SK-N-SH (cell line): ENCODE data around the gene SUPT5H. TPM values are rescaled to one million over a fixed set of nuclear protein-coding genes. Genes with fewer than 3 reads are reported as not detected.

ENCODE experiments used
- CTCF ChIA-PET: fragments of 300-600, 350-600 bp; formaldehyde crosslinking; extraction: SDS; loops from one replicate; lab custom pipeline; 2021; lab: Yijun Ruan, JAX
- POLR2A ChIA-PET: fragments of 350-600 bp; sonication (Branson Sonifier 250); formaldehyde crosslinking; extraction: SDS; loops from one replicate; lab custom pipeline; 2020; ENCODE audit warnings: antibody characterized with exemption, inconsistent platforms; lab: Yijun Ruan, JAX
- DNase-seq: peaks from one replicate; pipeline ENCODE4 v3.0.0; 2012
- H2AFZ ChIP-seq: fragments of 200-600 bp; sonication (generic); 2 replicates; pipeline ENCODE4 v1.8.1; 2016; ENCODE audit warnings: antibody characterized with exemption, mild to moderate bottlenecking, low read depth
- H3F3A ChIP-seq: fragments of 200-600 bp; sonication (generic); replicated peaks from 2 replicates; pipeline ENCODE3; 2016; ENCODE audit warnings: antibody characterized with exemption, mild to moderate bottlenecking; ENCODE audit not compliant: insufficient read depth
- H3K27ac ChIP-seq, 2 experiments: fragments of 200-500 bp in 1 of 2; fragments of 200-600 bp in 1 of 2; sonication (Bioruptor generic) in 1 of 2; sonication (generic), shearing (Covaris generic) in 1 of 2; 2 replicates each; pipeline versions ENCODE4 v1.5.1 to v1.6.1; 2014 to 2016; ENCODE audit warnings: low read depth in 2 of 2, inconsistent platforms in 1 of 2, low read length in 1 of 2, mild to moderate bottlenecking in 1 of 2, mixed read lengths in 1 of 2
- H3K27me3 ChIP-seq: fragments of 200-600 bp; sonication (generic), shearing (Covaris generic); 2 replicates; pipeline ENCODE4 v1.6.1; 2016; ENCODE audit warnings: mixed run types; ENCODE audit not compliant: insufficient read depth
- H3K36me3 ChIP-seq, 2 experiments: fragments of 200-500 bp in 1 of 2; fragments of 200-600 bp in 1 of 2; sonication (Bioruptor generic) in 1 of 2; sonication (generic) in 1 of 2; replicated peaks in 1 of 2; 2 replicates each; pipeline versions ENCODE3 to v1.5.1; 2014 to 2016; ENCODE audit warnings: low read length in 1 of 2, mild to moderate bottlenecking in 1 of 2; ENCODE audit not compliant: insufficient read depth in 2 of 2, control insufficient read depth in 1 of 2
- H3K4me1 ChIP-seq, 2 experiments: fragments of 200-500 bp in 1 of 2; fragments of 200-600 bp in 1 of 2; sonication (Bioruptor generic) in 1 of 2; sonication (generic), shearing (Covaris generic) in 1 of 2; 2 replicates each; pipeline versions ENCODE4 v1.5.1 to v1.6.1; 2014 to 2016; ENCODE audit warnings: low read depth in 1 of 2, low read length in 1 of 2, mixed run types in 1 of 2; ENCODE audit not compliant: insufficient read depth in 2 of 2, control insufficient read depth in 1 of 2
- H3K4me2 ChIP-seq: fragments of 200-600 bp; sonication (generic), shearing (Covaris generic); 2 replicates; pipeline ENCODE4 v1.6.1; 2017; ENCODE audit warnings: mixed run types
- H3K4me3 ChIP-seq, 2 experiments: fragments of 200-500 bp in 1 of 2; fragments of 200-600 bp in 1 of 2; sonication (Bioruptor generic) in 1 of 2; sonication (generic), shearing (Covaris generic) in 1 of 2; 2 replicates each; pipeline versions ENCODE4 v1.5.1 to v1.8.1; 2014 to 2016; ENCODE audit warnings: low read depth in 2 of 2, inconsistent platforms in 1 of 2, low read length in 1 of 2, mild to moderate bottlenecking in 1 of 2, mixed read lengths in 1 of 2, moderate library complexity in 1 of 2
- H3K79me2 ChIP-seq: fragments of 200-600 bp; sonication (generic); 2 replicates; pipeline ENCODE4 v1.8.1; 2017; ENCODE audit warnings: mild to moderate bottlenecking; ENCODE audit not compliant: insufficient read depth
- H3K9ac ChIP-seq: fragments of 200-600 bp; sonication (generic); 2 replicates; pipeline ENCODE4 v1.6.1; 2017; ENCODE audit warnings: mixed run types
- H3K9me2 ChIP-seq: fragments of 200-600 bp; sonication (generic); 2 replicates; pipeline ENCODE4 v1.6.1; 2017; ENCODE audit warnings: mixed run types
- H3K9me3 ChIP-seq: fragments of 200-600 bp; sonication (generic); 2 replicates; pipeline ENCODE4 v1.6.1; 2017; ENCODE audit warnings: mixed run types, mild to moderate bottlenecking, moderate library complexity
- H4K20me1 ChIP-seq: fragments of 200-600 bp; sonication (generic); 2 replicates; pipeline ENCODE4 v1.6.1; 2017; ENCODE audit warnings: mild to moderate bottlenecking, mixed run types; ENCODE audit not compliant: insufficient read depth
- CHD2 ChIP-seq: fragments of 150-350 bp; IDR thresholded peaks from 2 replicates; pipeline ENCODE4 v1.6.1; 2018; ENCODE audit warnings: low read length; ENCODE audit not compliant: partially characterized antibody
- EP300 ChIP-seq, 2 experiments: IDR thresholded peaks; 2 replicates each; pipeline versions ENCODE4 v1.4.0 to v1.6.1; 2012; ENCODE audit warnings: borderline replicate concordance in 1 of 2, low read depth in 1 of 2, low read length in 1 of 2
- FOXM1 ChIP-seq: IDR thresholded peaks from 2 replicates; pipeline ENCODE4 v1.4.0; 2012; ENCODE audit warnings: low read depth, mild to moderate bottlenecking
- GABPA ChIP-seq: IDR thresholded peaks from 2 replicates; pipeline ENCODE4 v1.4.0; 2012; ENCODE audit warnings: low read depth, mild to moderate bottlenecking
- GATA2 ChIP-seq: sonication (generic); formaldehyde crosslinking; IDR thresholded peaks from 2 replicates; pipeline ENCODE4 v1.5.0; 2020; ENCODE audit warnings: mild to moderate bottlenecking, missing genetic modification reagents
- MEF2A ChIP-seq: IDR thresholded peaks from 2 replicates; pipeline ENCODE4 v1.4.0; 2012; ENCODE audit warnings: low read depth, borderline replicate concordance
- NFIC ChIP-seq: IDR thresholded peaks from 2 replicates; pipeline ENCODE4 v1.4.0; 2012; ENCODE audit warnings: borderline replicate concordance
- NRF1 ChIP-seq: IDR thresholded peaks from 2 replicates; pipeline ENCODE4 v1.6.1; 2012; ENCODE audit warnings: low read depth, mild to moderate bottlenecking, low read length
- POLR2AphosphoS5 ChIP-seq: IDR thresholded peaks from 2 replicates; pipeline ENCODE4 v1.6.1; 2012; ENCODE audit warnings: low read depth, low read length
- RCOR1 ChIP-seq: fragments of 150-350 bp; IDR thresholded peaks from 2 replicates; pipeline ENCODE4 v1.6.1; 2017; ENCODE audit warnings: antibody characterized with exemption, low read length
- RFX5 ChIP-seq: IDR thresholded peaks from 2 replicates; pipeline ENCODE4 v1.6.1; 2012; ENCODE audit warnings: mild to moderate bottlenecking, improper control_type of control experiment, low read length
- SIN3A ChIP-seq: IDR thresholded peaks from 2 replicates; pipeline ENCODE4 v1.6.1; 2012; ENCODE audit warnings: low read depth, mild to moderate bottlenecking, low read length, moderate library complexity, borderline replicate concordance
- SMC3 ChIP-seq: IDR thresholded peaks from 2 replicates; pipeline ENCODE4 v1.6.1; 2012; ENCODE audit warnings: low read depth, low read length, improper control_type of control experiment
- TCF12 ChIP-seq: IDR thresholded peaks from 2 replicates; pipeline ENCODE4 v1.4.0; 2012
- WGBS: methylation state at CpG from one replicate; pipeline ENCODE4 v1.1.6; 2017; ENCODE audit warnings: low lambda C conversion rate; 5-methylcytosine and 5-hydroxymethylcytosine counted together
- polyA plus RNA-seq, 3 experiments: library from polyadenylated mRNA; depleted of rRNA; stranded (reverse); fragments of >200 nt; gene quantifications; 2 replicates each; pipeline ENCODE4 v1.2.3, GENCODE V29; 2012
- TF ChIP-seq, protein P1 (sequence below): IDR thresholded peaks from 2 replicates; pipeline ENCODE4 v1.4.0; 2012; ENCODE audit warnings: low read depth
- TF ChIP-seq, protein P2 (sequence below): fragments of 150-350 bp; IDR thresholded peaks from 2 replicates; pipeline ENCODE4 v1.6.1; 2016; ENCODE audit warnings: mild to moderate bottlenecking, low read depth, low read length
- TF ChIP-seq, protein P3 (sequence below): IDR thresholded peaks from 2 replicates; pipeline ENCODE4 v1.4.0; 2012; ENCODE audit warnings: low read depth, borderline replicate concordance
- TF ChIP-seq, protein P4 (sequence below): fragments of 200-600 bp; sonication (generic); IDR thresholded peaks from 2 replicates; pipeline ENCODE4 v1.6.1; 2017; ENCODE audit warnings: antibody characterized with exemption, mild to moderate bottlenecking, moderate library complexity

SUPT5H gene
- polyA plus RNA-seq, 1 of the 3 experiments (the other 2 are of a cell fraction): 137 TPM

DNA sequence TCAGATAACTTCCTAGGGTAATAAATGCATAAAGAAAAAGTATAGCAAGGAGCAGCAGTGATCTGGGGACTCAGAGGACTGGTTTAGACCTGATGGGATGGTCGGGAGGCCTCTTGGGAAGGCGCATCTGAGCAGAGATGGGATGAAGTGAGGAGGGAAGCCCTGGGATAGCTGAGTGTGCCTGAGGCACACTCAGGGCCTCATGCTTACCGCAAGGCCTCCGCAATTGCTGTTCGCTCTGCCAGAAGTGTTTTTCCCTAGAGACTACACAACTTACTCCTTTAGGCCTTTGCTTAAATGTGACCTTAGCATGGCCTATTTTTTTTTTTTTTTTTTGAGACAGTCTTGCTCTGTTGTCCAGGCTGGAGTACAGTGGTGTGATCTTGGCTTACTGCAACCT is 49.3 kb downstream of the SUPT5H start (continued):
- TF ChIP-seq NFIC (no peak), POLR2AphosphoS5 (no peak)

DNA sequence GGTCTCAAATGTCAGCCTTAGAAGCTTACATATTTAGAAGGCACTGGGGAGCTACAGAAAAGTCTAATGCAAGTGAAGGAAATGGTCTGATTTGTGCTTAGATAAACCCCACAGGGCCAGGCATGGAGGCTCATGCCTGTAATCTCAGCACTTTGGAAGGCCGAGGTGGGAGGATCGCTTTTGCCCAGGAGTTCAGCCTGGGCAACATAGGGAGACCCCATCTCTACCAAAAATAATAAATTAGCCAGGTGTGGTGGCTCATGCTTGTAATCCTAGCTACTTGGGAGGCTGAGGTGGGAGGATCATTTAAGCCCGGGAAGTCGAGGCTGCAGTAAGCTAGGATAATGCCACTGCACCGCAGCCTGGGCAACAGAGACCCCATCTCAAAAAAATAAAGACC is 50.7 kb downstream of the SUPT5H start:
- Histone ChIP-seq H3K4me3 (no peak overlapping the region), H3K9me2 (no peaks in the 10 kb centered on the region), H3K36me3 (no peaks in the 10 kb centered on the region), H3K4me1 (peaks cover 0 to 9% of the 10 kb centered on the region in 2 experiments; a peak in 1 of 4 replicates), H3K9me3 (no peaks in the 10 kb centered on the region), H3K4me2 (no peak overlapping the region), H3K27ac (no peak overlapping the region), H3F3A (no peaks in the 10 kb centered on the region), H3K79me2 (no peaks in the 10 kb centered on the region), H2AFZ (no peak overlapping the region), H4K20me1 (no peaks in the 10 kb centered on the region), H3K27me3 (no peaks in the 10 kb centered on the region; the same call in 1 of the 2 replicates), H3K9ac (no peak overlapping the region)
- DNase-seq: no peak
- TF ChIP-seq GABPA (no peak), RCOR1 (no peak), POLR2AphosphoS5 (no peak), SIN3A (no peak), SMC3 (no peak), TCF12 (no peak), GATA2 (CRISPR knock-in tag) (no peak), EP300 (IDR thresholded peaks at IDR 0.05; ENCODE audit: borderline replicate concordance in 1 of 2, low read depth in 1 of 2, low read length in 1 of 2) (no peak), RFX5 (no peak), CHD2 (no peak), NRF1 (no peak), FOXM1 (no peak), MEF2A (no peak)
- TF ChIP-seq, protein P1, sequence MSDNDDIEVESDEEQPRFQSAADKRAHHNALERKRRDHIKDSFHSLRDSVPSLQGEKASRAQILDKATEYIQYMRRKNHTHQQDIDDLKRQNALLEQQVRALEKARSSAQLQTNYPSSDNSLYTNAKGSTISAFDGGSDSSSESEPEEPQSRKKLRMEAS: no peak
- TF ChIP-seq, protein P2, sequence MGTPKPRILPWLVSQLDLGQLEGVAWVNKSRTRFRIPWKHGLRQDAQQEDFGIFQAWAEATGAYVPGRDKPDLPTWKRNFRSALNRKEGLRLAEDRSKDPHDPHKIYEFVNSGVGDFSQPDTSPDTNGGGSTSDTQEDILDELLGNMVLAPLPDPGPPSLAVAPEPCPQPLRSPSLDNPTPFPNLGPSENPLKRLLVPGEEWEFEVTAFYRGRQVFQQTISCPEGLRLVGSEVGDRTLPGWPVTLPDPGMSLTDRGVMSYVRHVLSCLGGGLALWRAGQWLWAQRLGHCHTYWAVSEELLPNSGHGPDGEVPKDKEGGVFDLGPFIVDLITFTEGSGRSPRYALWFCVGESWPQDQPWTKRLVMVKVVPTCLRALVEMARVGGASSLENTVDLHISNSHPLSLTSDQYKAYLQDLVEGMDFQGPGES: no peak
- TF ChIP-seq, protein P3, sequence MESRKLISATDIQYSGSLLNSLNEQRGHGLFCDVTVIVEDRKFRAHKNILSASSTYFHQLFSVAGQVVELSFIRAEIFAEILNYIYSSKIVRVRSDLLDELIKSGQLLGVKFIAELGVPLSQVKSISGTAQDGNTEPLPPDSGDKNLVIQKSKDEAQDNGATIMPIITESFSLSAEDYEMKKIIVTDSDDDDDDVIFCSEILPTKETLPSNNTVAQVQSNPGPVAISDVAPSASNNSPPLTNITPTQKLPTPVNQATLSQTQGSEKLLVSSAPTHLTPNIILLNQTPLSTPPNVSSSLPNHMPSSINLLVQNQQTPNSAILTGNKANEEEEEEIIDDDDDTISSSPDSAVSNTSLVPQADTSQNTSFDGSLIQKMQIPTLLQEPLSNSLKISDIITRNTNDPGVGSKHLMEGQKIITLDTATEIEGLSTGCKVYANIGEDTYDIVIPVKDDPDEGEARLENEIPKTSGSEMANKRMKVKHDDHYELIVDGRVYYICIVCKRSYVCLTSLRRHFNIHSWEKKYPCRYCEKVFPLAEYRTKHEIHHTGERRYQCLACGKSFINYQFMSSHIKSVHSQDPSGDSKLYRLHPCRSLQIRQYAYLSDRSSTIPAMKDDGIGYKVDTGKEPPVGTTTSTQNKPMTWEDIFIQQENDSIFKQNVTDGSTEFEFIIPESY: no peak
- TF ChIP-seq, protein P4, sequence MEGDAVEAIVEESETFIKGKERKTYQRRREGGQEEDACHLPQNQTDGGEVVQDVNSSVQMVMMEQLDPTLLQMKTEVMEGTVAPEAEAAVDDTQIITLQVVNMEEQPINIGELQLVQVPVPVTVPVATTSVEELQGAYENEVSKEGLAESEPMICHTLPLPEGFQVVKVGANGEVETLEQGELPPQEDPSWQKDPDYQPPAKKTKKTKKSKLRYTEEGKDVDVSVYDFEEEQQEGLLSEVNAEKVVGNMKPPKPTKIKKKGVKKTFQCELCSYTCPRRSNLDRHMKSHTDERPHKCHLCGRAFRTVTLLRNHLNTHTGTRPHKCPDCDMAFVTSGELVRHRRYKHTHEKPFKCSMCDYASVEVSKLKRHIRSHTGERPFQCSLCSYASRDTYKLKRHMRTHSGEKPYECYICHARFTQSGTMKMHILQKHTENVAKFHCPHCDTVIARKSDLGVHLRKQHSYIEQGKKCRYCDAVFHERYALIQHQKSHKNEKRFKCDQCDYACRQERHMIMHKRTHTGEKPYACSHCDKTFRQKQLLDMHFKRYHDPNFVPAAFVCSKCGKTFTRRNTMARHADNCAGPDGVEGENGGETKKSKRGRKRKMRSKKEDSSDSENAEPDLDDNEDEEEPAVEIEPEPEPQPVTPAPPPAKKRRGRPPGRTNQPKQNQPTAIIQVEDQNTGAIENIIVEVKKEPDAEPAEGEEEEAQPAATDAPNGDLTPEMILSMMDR: no peak
- POLR2A ChIA-PET: no interaction called here
- CTCF ChIA-PET: interaction anchor here (0.8 to 2.6 kb wide), 5 partner anchors 22 to 176 kb away, joined by 4 to 44 read pairs (median 4); partner anchors contain the start of gene EID2B
- WGBS: 50% methylated on average over 5 of the region's 5 CpGs
